ENCODE measurements around the gene SEC31A. TPM values are rescaled to one million over a fixed set of nuclear protein-coding genes. Genes with fewer than 3 reads are reported as not detected.
A peak's percentile ranks its signal among the peaks of the same experiment; 100 is the strongest.

The SEC31A gene
- polyA plus RNA-seq, 1 of the 3 experiments (the other 2 are of a cell fraction), result 147 TPM

DNA sequence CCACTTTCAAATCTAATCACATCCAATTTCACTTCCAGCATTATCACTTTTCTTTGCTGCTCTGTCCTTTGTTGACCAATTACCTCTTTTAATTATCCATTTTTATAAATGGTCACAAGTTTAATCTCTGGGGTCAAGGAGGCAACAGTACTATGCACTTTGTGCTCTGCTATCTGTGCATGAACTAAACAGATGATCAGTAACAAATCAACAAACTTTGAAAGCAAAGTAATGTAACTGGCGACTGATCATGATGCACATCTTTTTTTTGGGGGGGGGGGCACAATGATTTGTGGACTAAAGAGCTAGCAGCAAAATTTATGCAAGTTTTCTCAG, 1.5 kb upstream of the SEC31A start:
- H3K4me2 ChIP-seq, result no peak overlapping the region
- H3F3A ChIP-seq (replicated peaks; ENCODE audit: insufficient read depth), result peaks cover 32% of the 10 kb centered on the region
- no peak for DNase-seq
- no peak overlapping the region for H3K9ac ChIP-seq
- no peak overlapping the region for H2AFZ ChIP-seq (ENCODE audit: low read depth)
- TF ChIP-seq, protein P1, sequence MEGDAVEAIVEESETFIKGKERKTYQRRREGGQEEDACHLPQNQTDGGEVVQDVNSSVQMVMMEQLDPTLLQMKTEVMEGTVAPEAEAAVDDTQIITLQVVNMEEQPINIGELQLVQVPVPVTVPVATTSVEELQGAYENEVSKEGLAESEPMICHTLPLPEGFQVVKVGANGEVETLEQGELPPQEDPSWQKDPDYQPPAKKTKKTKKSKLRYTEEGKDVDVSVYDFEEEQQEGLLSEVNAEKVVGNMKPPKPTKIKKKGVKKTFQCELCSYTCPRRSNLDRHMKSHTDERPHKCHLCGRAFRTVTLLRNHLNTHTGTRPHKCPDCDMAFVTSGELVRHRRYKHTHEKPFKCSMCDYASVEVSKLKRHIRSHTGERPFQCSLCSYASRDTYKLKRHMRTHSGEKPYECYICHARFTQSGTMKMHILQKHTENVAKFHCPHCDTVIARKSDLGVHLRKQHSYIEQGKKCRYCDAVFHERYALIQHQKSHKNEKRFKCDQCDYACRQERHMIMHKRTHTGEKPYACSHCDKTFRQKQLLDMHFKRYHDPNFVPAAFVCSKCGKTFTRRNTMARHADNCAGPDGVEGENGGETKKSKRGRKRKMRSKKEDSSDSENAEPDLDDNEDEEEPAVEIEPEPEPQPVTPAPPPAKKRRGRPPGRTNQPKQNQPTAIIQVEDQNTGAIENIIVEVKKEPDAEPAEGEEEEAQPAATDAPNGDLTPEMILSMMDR (IDR thresholded peaks at IDR 0.05), result no peak
- no peak for TF ChIP-seq FOXM1 (IDR thresholded peaks at IDR 0.05; ENCODE audit: low read depth)
- no peak for TF ChIP-seq TEAD4 (IDR thresholded peaks at IDR 0.05; ENCODE audit: borderline replicate concordance, insufficient read depth)
- no peak for TF ChIP-seq NFIC (IDR thresholded peaks at IDR 0.05; ENCODE audit: borderline replicate concordance)
- TF ChIP-seq, protein P2, sequence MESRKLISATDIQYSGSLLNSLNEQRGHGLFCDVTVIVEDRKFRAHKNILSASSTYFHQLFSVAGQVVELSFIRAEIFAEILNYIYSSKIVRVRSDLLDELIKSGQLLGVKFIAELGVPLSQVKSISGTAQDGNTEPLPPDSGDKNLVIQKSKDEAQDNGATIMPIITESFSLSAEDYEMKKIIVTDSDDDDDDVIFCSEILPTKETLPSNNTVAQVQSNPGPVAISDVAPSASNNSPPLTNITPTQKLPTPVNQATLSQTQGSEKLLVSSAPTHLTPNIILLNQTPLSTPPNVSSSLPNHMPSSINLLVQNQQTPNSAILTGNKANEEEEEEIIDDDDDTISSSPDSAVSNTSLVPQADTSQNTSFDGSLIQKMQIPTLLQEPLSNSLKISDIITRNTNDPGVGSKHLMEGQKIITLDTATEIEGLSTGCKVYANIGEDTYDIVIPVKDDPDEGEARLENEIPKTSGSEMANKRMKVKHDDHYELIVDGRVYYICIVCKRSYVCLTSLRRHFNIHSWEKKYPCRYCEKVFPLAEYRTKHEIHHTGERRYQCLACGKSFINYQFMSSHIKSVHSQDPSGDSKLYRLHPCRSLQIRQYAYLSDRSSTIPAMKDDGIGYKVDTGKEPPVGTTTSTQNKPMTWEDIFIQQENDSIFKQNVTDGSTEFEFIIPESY (IDR thresholded peaks at IDR 0.05; ENCODE audit: borderline replicate concordance, low read depth), result no peak
- TF ChIP-seq GATA2 (CRISPR knock-in tag; IDR thresholded peaks at IDR 0.05), result no peak
- no peak for TF ChIP-seq NRF1 (IDR thresholded peaks at IDR 0.05; ENCODE audit: low read depth, low read length)
- TF ChIP-seq FOSL2 (IDR thresholded peaks at IDR 0.05; ENCODE audit: borderline replicate concordance, low read depth), result no peak
- no peak for TF ChIP-seq EP300 (IDR thresholded peaks at IDR 0.05; ENCODE audit: borderline replicate concordance in 1 of 2, low read depth in 1 of 2, low read length in 1 of 2)
- no peak for TF ChIP-seq GABPA (IDR thresholded peaks at IDR 0.05; ENCODE audit: low read depth)
- TF ChIP-seq, protein P3, sequence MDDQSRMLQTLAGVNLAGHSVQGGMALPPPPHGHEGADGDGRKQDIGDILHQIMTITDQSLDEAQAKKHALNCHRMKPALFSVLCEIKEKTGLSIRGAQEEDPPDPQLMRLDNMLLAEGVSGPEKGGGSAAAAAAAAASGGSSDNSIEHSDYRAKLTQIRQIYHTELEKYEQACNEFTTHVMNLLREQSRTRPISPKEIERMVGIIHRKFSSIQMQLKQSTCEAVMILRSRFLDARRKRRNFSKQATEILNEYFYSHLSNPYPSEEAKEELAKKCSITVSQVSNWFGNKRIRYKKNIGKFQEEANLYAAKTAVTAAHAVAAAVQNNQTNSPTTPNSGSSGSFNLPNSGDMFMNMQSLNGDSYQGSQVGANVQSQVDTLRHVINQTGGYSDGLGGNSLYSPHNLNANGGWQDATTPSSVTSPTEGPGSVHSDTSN (IDR thresholded peaks at IDR 0.05), result no peak
- TF ChIP-seq, protein P4, sequence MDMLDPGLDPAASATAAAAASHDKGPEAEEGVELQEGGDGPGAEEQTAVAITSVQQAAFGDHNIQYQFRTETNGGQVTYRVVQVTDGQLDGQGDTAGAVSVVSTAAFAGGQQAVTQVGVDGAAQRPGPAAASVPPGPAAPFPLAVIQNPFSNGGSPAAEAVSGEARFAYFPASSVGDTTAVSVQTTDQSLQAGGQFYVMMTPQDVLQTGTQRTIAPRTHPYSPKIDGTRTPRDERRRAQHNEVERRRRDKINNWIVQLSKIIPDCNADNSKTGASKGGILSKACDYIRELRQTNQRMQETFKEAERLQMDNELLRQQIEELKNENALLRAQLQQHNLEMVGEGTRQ (IDR thresholded peaks at IDR 0.05; ENCODE audit: borderline replicate concordance, low read depth, low read length), result no peak
- H4K20me1 ChIP-seq (ENCODE audit: insufficient read depth), result peaks cover 26% of the 10 kb centered on the region
- no peak overlapping the region for H3K4me3 ChIP-seq (ENCODE audit: low read depth in 2 of 2, low read length in 1 of 2)
- H3K27me3 ChIP-seq (ENCODE audit: insufficient read depth), result no peaks in the 10 kb centered on the region
- no peaks in the 10 kb centered on the region for H3K9me3 ChIP-seq
- CTCF ChIA-PET, result interaction anchor here (0.9 kb wide), 1 partner anchor 66 kb away, joined by 3 read pairs; no protein-coding TSS in a partner anchor
- peak overlapping the region in 1 of 2 experiments; percentile 99; a peak in 2 of 4 replicates for H3K27ac ChIP-seq (ENCODE audit: low read depth in 2 of 2, low read length in 1 of 2)
- 74% methylated on average over 1 of the region's 1 CpG for WGBS (ENCODE audit: low lambda C conversion rate)
- no peaks in the 10 kb centered on the region for H3K9me2 ChIP-seq
- H3K79me2 ChIP-seq (ENCODE audit: insufficient read depth), result peaks cover 81% of the 10 kb centered on the region
- peaks cover 41 to 48% of the 10 kb centered on the region in 2 experiments for H3K36me3 ChIP-seq (replicated peaks in 1 of 2; ENCODE audit: control insufficient read depth in 1 of 2, insufficient read depth in 2 of 2, low read length in 1 of 2)
- peaks cover 5 to 9% of the 10 kb centered on the region in 2 experiments; a peak in 3 of 4 replicates for H3K4me1 ChIP-seq (ENCODE audit: control insufficient read depth in 1 of 2, insufficient read depth in 2 of 2, low read depth in 1 of 2, low read length in 1 of 2)
- POLR2A ChIA-PET, result no interaction called here

Data from SK-N-SH (cell line).